Mesothelial cell of epicardium (in vitro differentiated cells): ENCODE data around the gene FHIT. TPM values are rescaled to one million over a fixed set of nuclear protein-coding genes. Genes with fewer than 3 reads are reported as not detected.

Experiments
- DNase-seq, 2 experiments: peaks; one replicate each; pipeline ENCODE4 v3.0.0; 2021; ENCODE audit warnings: low spot score in 2 of 2; ENCODE audit not compliant: unreplicated experiment in 2 of 2
- H3K27ac Mint-ChIP-seq: 2 replicates; pipeline ENCODE4 v1.8.0; 2021; ENCODE audit warnings: mixed read lengths
- H3K27me3 Mint-ChIP-seq: 2 replicates; pipeline ENCODE4 v1.8.0; 2021; ENCODE audit warnings: low read depth, mixed read lengths
- H3K36me3 Mint-ChIP-seq: 2 replicates; pipeline ENCODE4 v1.8.0; 2021; ENCODE audit warnings: mixed read lengths
- H3K4me1 Mint-ChIP-seq: 2 replicates; pipeline ENCODE4 v1.8.0; 2021; ENCODE audit warnings: mixed read lengths
- H3K4me3 Mint-ChIP-seq: 2 replicates; pipeline ENCODE4 v1.8.0; 2021; ENCODE audit warnings: mild to moderate bottlenecking, moderate library complexity, mixed read lengths
- H3K9me3 Mint-ChIP-seq: 2 replicates; pipeline ENCODE4 v1.8.0; 2021; ENCODE audit warnings: mixed read lengths
- total RNA-seq: library from RNA; stranded (reverse); gene quantifications from 3 replicates; pipeline ENCODE4 v1.2.1, GENCODE V29; 2021
- TF ChIP-seq, protein P1 (sequence below): fragments of 200-600 bp; sonication (generic); IDR thresholded peaks from one replicate; pipeline ENCODE4 v1.5.0; 2021; ENCODE audit warnings: antibody characterized with exemption; ENCODE audit not compliant: unreplicated experiment

Gene FHIT
- total RNA-seq, 1 donor from 2014 or later: 10.7 TPM

DNA sequence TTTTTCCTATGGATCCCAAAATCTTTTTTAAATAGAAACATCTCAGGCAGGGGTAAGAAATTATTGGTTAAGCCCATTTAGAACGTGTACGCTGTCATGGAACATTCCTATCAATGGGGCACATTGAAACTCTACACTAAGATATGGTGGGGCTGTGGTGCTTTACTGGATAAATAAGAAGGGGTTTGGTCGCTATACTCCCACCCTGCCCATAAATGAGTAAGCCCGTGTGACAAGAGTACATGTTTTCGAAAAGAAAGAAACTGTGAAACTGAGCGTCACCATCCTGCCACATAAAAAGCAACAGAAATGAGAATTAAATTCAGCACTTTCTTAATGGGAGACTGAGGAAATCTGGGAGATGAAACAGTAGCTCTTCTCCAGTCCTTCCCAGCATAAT is 1271.7 kb downstream of the FHIT start:
- H3K9me3 Mint-ChIP-seq: peaks cover 5% of the 10 kb centered on the region
- DNase-seq: no peak
- H3K4me3 Mint-ChIP-seq: no peak overlapping the region
- TF ChIP-seq, protein P1, sequence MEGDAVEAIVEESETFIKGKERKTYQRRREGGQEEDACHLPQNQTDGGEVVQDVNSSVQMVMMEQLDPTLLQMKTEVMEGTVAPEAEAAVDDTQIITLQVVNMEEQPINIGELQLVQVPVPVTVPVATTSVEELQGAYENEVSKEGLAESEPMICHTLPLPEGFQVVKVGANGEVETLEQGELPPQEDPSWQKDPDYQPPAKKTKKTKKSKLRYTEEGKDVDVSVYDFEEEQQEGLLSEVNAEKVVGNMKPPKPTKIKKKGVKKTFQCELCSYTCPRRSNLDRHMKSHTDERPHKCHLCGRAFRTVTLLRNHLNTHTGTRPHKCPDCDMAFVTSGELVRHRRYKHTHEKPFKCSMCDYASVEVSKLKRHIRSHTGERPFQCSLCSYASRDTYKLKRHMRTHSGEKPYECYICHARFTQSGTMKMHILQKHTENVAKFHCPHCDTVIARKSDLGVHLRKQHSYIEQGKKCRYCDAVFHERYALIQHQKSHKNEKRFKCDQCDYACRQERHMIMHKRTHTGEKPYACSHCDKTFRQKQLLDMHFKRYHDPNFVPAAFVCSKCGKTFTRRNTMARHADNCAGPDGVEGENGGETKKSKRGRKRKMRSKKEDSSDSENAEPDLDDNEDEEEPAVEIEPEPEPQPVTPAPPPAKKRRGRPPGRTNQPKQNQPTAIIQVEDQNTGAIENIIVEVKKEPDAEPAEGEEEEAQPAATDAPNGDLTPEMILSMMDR: no peak
- peaks cover 4% of the 10 kb centered on the region for H3K27me3 Mint-ChIP-seq
- H3K4me1 Mint-ChIP-seq: no peaks in the 10 kb centered on the region
- H3K36me3 Mint-ChIP-seq: no peaks in the 10 kb centered on the region
- H3K27ac Mint-ChIP-seq: no peak overlapping the region

DNA sequence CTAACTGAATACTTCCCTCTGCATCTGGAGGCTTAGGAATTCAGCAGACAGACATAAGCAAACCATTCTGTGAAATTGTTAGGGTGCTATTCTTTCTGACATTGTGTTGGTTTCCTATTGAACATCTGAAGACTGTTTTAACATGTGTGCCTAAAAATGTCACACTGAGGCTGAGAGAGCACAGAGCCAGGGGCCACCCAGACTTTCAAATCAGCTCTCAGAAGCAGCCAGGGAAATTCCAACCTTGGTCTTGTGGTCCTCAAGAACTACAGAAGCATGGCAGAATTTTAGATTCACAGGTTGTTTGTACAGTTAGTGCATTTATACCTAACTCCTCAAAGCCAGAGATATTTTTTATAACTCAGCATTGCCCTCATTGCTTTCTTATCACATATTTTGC is 1272.3 kb downstream of the FHIT start:
- Mint-ChIP-seq H3K4me1 (no peaks in the 10 kb centered on the region), H3K4me3 (no peak overlapping the region), H3K36me3 (no peaks in the 10 kb centered on the region), H3K27me3 (peaks cover 4% of the 10 kb centered on the region), H3K27ac (no peak overlapping the region), H3K9me3 (peaks cover 1% of the 10 kb centered on the region)
- TF ChIP-seq, protein P1: no peak
- DNase-seq: no peak

DNA sequence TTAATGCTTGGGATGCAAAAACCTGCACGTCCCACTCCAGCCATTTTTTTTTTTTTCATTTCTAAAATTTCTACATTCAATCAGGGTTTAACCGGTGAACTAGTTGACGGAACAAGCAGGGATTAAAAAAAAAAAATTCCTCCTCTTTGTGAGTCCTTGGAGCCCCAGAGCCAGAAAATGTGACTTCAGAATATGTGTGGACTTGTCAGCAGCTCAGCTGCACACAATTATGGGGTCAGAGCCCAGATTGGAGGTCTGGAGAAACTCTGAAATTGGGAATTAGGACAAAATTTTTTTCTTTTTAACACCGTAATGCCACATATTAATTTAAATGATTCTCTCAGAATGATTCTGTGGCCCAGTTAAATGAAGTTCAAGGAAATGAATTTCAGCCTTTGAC is 1280.5 kb downstream of the FHIT start:
- H3K27ac Mint-ChIP-seq: no peak overlapping the region
- H3K27me3 Mint-ChIP-seq: no peaks in the 10 kb centered on the region
- no peaks in the 10 kb centered on the region for H3K36me3 Mint-ChIP-seq
- H3K4me1 Mint-ChIP-seq: no peaks in the 10 kb centered on the region
- H3K9me3 Mint-ChIP-seq: peaks cover 8% of the 10 kb centered on the region
- TF ChIP-seq, protein P1: no peak
- no peak for DNase-seq
- H3K4me3 Mint-ChIP-seq: no peak overlapping the region

DNA sequence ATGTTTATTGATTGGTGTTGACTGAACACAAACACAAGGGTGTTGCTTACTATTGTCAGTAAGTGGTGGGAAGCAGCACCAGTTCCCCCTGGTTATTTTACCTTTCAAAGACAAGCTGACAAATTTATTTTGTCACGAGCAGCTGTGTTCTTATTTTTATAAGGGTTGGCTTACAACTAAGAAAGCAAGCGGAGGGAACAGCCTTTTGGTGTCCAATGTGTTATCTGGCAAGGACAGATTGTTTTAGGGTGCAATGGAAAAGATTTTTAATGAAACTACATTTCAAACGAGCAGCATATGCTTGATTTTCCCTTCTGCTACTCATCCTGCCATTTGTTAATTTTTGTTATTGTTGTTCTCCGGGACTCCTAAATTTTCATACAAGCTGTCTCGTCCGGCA is 1280.9 kb downstream of the FHIT start:
- TF ChIP-seq, protein P1: no peak
- Mint-ChIP-seq H3K36me3 (no peaks in the 10 kb centered on the region), H3K9me3 (peaks cover 8% of the 10 kb centered on the region), H3K4me1 (no peaks in the 10 kb centered on the region), H3K4me3 (no peak overlapping the region), H3K27ac (no peak overlapping the region), H3K27me3 (no peaks in the 10 kb centered on the region)
- DNase-seq: no peak

DNA sequence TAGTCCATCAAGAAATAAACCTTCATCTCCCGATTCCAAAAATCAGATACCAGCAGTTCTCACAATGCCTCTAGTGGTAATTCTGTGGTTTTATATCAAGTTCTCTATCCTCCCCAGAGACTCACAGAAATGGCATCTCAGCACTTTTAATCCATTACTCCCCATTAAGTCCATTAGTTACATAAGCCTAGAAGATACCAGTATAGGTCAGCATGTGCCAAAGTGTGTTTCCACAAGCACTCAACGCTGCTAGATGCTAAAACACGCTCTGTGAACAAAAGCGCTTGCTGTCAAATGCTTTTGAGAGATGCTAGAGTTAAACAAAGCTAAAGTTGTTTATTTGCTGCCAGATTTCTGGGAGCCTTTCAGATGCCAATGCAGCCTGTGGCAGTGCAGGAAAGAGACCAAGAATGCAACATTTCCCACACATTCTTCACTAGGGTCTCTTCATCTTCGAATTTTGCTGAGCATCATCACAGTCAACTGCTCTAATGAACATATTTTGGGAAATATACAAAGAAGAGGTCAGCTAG is 1282.7 kb downstream of the FHIT start:
- DNase-seq: no peak
- H3K4me3 Mint-ChIP-seq: no peak overlapping the region
- H3K4me1 Mint-ChIP-seq: no peaks in the 10 kb centered on the region
- H3K27ac Mint-ChIP-seq: no peak overlapping the region
- H3K36me3 Mint-ChIP-seq: no peaks in the 10 kb centered on the region
- H3K9me3 Mint-ChIP-seq: peaks cover 8% of the 10 kb centered on the region
- no peaks in the 10 kb centered on the region for H3K27me3 Mint-ChIP-seq
- TF ChIP-seq, protein P1: no peak

DNA sequence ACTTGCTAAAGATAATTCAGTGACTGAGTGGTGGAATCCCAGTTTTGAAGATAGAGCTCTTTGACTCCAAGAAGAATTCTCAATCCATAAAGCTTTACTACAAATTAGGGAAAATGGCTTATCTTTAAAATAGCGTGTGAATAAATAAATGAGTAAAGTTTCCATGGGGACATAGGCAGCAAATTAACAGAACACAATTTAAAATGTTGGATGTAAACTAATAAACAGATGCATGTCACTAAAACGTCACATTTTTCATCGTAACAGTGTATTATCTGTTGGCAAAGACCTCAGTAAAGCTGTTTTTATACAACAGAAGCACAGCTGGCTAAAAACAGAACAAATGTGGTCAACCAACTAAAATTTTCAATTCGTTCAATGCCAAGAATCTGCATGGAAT is 1287.6 kb downstream of the FHIT start:
- H3K27ac Mint-ChIP-seq: no peak overlapping the region
- DNase-seq: no peak
- H3K36me3 Mint-ChIP-seq: peaks cover 7% of the 10 kb centered on the region
- H3K4me1 Mint-ChIP-seq: peaks cover 5% of the 10 kb centered on the region
- H3K4me3 Mint-ChIP-seq: no peak overlapping the region
- peaks cover 18% of the 10 kb centered on the region for H3K9me3 Mint-ChIP-seq
- TF ChIP-seq, protein P1: no peak
- H3K27me3 Mint-ChIP-seq: peaks cover under 1% of the 10 kb centered on the region
